GM23338 (cell line): Measurements from ENCODE around the gene STAMBP. TPM values are rescaled to one million over a fixed set of nuclear protein-coding genes. Genes with fewer than 3 reads are reported as not detected.

Experiments
- ATAC-seq: fragments of 200-7000 bp; cut with Tn5 transposase; 3 replicates; pipeline ENCODE4 v1.9.1; 2020
- DNase-seq: peaks from one replicate; pipeline ENCODE4 v3.0.0-alpha.2; 2015; ENCODE audit warnings: low spot score
- H2AFZ ChIP-seq: fragments of 200-600 bp; sonication (generic); 2 replicates; pipeline ENCODE4 v1.8.0; 2016; ENCODE audit warnings: antibody characterized with exemption, mild to moderate bottlenecking, moderate library complexity
- H3F3A ChIP-seq: fragments of 200-600 bp; sonication (generic); replicated peaks from 2 replicates; pipeline ENCODE4 v1.8.0; 2017; ENCODE audit warnings: antibody characterized with exemption, mixed run types, low read depth
- H3K27ac ChIP-seq: fragments of 200-600 bp; sonication (generic); 2 replicates; pipeline ENCODE4 v1.6.1; 2016; ENCODE audit warnings: low read depth
- H3K27me3 ChIP-seq: fragments of 200-600 bp; sonication (generic); 2 replicates; pipeline ENCODE4 v1.8.0; 2016; ENCODE audit warnings: mild to moderate bottlenecking, mixed run types, moderate library complexity; ENCODE audit not compliant: insufficient read depth
- H3K36me3 ChIP-seq: fragments of 200-600 bp; sonication (generic); 2 replicates; pipeline ENCODE4 v1.8.0; 2016; ENCODE audit warnings: mild to moderate bottlenecking; ENCODE audit not compliant: insufficient read depth
- H3K4me1 ChIP-seq: fragments of 200-600 bp; sonication (generic); 2 replicates; pipeline ENCODE4 v1.8.0; 2016; ENCODE audit warnings: mild to moderate bottlenecking, moderate library complexity; ENCODE audit not compliant: insufficient read depth
- H3K4me2 ChIP-seq: fragments of 200-600 bp; sonication (generic); 2 replicates; pipeline ENCODE4 v1.7.1; 2017; ENCODE audit warnings: mixed run types
- H3K4me3 ChIP-seq: fragments of 200-600 bp; sonication (generic); 2 replicates; pipeline ENCODE4 v1.6.1; 2016; ENCODE audit warnings: mixed run types
- H3K79me2 ChIP-seq: fragments of 200-600 bp; sonication (generic); replicated peaks from 2 replicates; pipeline ENCODE4 v1.8.0; 2017; ENCODE audit warnings: mild to moderate bottlenecking; ENCODE audit not compliant: insufficient read depth
- H3K9me2 ChIP-seq: fragments of 200-600 bp; sonication (generic); 2 replicates; pipeline ENCODE4 v1.8.0; 2017; ENCODE audit not compliant: insufficient read depth
- H4K20me1 ChIP-seq: fragments of 200-600 bp; sonication (generic); replicated peaks from 2 replicates; pipeline ENCODE4 v1.8.0; 2017; ENCODE audit warnings: mild to moderate bottlenecking; ENCODE audit not compliant: insufficient read depth
- H3K27ac Mint-ChIP-seq: 2 replicates; pipeline ENCODE4 v1.8.0; 2020; ENCODE audit warnings: inconsistent platforms, mild to moderate bottlenecking, moderate library complexity, mixed read lengths
- H3K27me3 Mint-ChIP-seq: 3 replicates; pipeline ENCODE4 v1.8.0; 2022; ENCODE audit warnings: low read depth, mild to moderate bottlenecking, moderate library complexity, mixed read lengths, inconsistent platforms; ENCODE audit not compliant: insufficient read depth, poor library complexity
- H3K36me3 Mint-ChIP-seq: 3 replicates; pipeline ENCODE4 v1.8.0; 2021; ENCODE audit warnings: low read depth, mild to moderate bottlenecking, inconsistent platforms, moderate library complexity, mixed read lengths
- H3K4me1 Mint-ChIP-seq: 3 replicates; pipeline ENCODE4 v1.8.0; 2020; ENCODE audit warnings: mild to moderate bottlenecking, inconsistent platforms, mixed read lengths
- H3K4me3 Mint-ChIP-seq: 3 replicates; pipeline ENCODE4 v1.8.0; 2021; ENCODE audit warnings: moderate library complexity, mild to moderate bottlenecking, inconsistent platforms, mixed read lengths
- H3K9me3 Mint-ChIP-seq: 3 replicates; pipeline ENCODE4 v1.8.0; 2020; ENCODE audit warnings: moderate library complexity, mild to moderate bottlenecking, inconsistent platforms, mixed read lengths
- CREB1 ChIP-seq: fragments of 250-450 bp; sonication (Bioruptor Pico); IDR thresholded peaks from 2 replicates; pipeline ENCODE4 v1.5.0; 2020; ENCODE audit warnings: low read depth, mild to moderate bottlenecking, moderate library complexity
- CTCF ChIP-seq, 2 experiments: fragments of 200-600 bp in 1 of 2; sonication (generic) in 1 of 2; conservative IDR thresholded peaks; 2 replicates each; pipeline versions ENCODE4 v1.5.1 to v1.6.1; 2016 to 2017; ENCODE audit warnings: antibody characterized with exemption in 2 of 2, low read depth in 2 of 2, mild to moderate bottlenecking in 2 of 2, moderate library complexity in 1 of 2
- EZH2phosphoT487 ChIP-seq: fragments of 200-600 bp; sonication (generic); IDR thresholded peaks from one replicate; pipeline ENCODE4 v1.8.1; 2018; ENCODE audit warnings: antibody characterized with exemption; ENCODE audit not compliant: unreplicated experiment
- NANOG ChIP-seq: IDR thresholded peaks from 2 replicates; pipeline ENCODE4 v1.6.1; 2016; ENCODE audit warnings: antibody characterized with exemption, borderline replicate concordance
- POLR2AphosphoS5 ChIP-seq: IDR thresholded peaks from 2 replicates; pipeline ENCODE4 v1.6.1; 2016; ENCODE audit warnings: antibody characterized with exemption, low read depth
- REST ChIP-seq: IDR thresholded peaks from one replicate; pipeline ENCODE4 v1.6.1; 2018; ENCODE audit warnings: antibody characterized with exemption; ENCODE audit not compliant: unreplicated experiment
- STAT1 ChIP-seq: IDR thresholded peaks from one replicate; pipeline ENCODE4 v1.6.1; 2016; ENCODE audit warnings: antibody characterized with exemption; ENCODE audit not compliant: unreplicated experiment
- ZNF114 ChIP-seq: fragments of 250-450 bp; sonication (Bioruptor Pico); IDR thresholded peaks from 2 replicates; pipeline ENCODE4 v1.5.0; 2020; ENCODE audit warnings: mild to moderate bottlenecking, moderate library complexity
- ZNF331 ChIP-seq: fragments of 250-450 bp; sonication (Bioruptor Pico); IDR thresholded peaks from 2 replicates; pipeline ENCODE4 v1.5.0; 2020; ENCODE audit warnings: low read depth, mild to moderate bottlenecking, moderate library complexity
- ZNF462 ChIP-seq: fragments of 250-450 bp; sonication (Bioruptor Pico); IDR thresholded peaks from 2 replicates; pipeline ENCODE4 v1.5.0; 2020; ENCODE audit warnings: mild to moderate bottlenecking, moderate library complexity
- polyA plus RNA-seq: library from polyadenylated mRNA; unstranded; fragments of >200 nt; fragmentation: Nextera tagmentation; extraction: Ambion mirVana; gene quantifications from 2 replicates; pipeline ENCODE4 v1.2.1, GENCODE V29; 2016
- total RNA-seq: library from RNA; depleted of rRNA; stranded (reverse); fragments of >200 nt; shearing (Covaris generic); gene quantifications from 2 replicates; pipeline ENCODE4 v1.2.3, GENCODE V29; 2014

STAMBP gene
- total and polyA plus RNA-seq, 2 experiments from 2014 or later: 33.9 to 106 TPM

GRCh38 chr2:73893764-73894474 lies 65.2 kb downstream of the STAMBP start:
- H3K27ac ChIP-seq: no peak overlapping the region
- H3K27me3 ChIP-seq: no peaks in the 10 kb centered on the region
- H3K36me3 ChIP-seq: no peaks in the 10 kb centered on the region
- TF ChIP-seq NANOG: no peak
- no peak for TF ChIP-seq ZNF114 (CRISPR knock-in tag)
- ATAC-seq (no peak), DNase-seq (no peak)
- no peak overlapping the region for H3K4me3 ChIP-seq
- Mint-ChIP-seq H3K27me3 (peaks cover 7% of the 10 kb centered on the region), H3K4me1 (peaks cover 11% of the 10 kb centered on the region), H3K36me3 (no peaks in the 10 kb centered on the region), H3K27ac (no peak overlapping the region), H3K4me3 (no peak overlapping the region), H3K9me3 (no peaks in the 10 kb centered on the region)
- no peaks in the 10 kb centered on the region for H3F3A ChIP-seq
- H2AFZ ChIP-seq: no peak overlapping the region
- H3K4me2 ChIP-seq: no peak overlapping the region
- no peaks in the 10 kb centered on the region for H3K79me2 ChIP-seq
- no peaks in the 10 kb centered on the region for H4K20me1 ChIP-seq
- no peaks in the 10 kb centered on the region for H3K4me1 ChIP-seq
- H3K9me2 ChIP-seq: no peaks in the 10 kb centered on the region

DNA sequence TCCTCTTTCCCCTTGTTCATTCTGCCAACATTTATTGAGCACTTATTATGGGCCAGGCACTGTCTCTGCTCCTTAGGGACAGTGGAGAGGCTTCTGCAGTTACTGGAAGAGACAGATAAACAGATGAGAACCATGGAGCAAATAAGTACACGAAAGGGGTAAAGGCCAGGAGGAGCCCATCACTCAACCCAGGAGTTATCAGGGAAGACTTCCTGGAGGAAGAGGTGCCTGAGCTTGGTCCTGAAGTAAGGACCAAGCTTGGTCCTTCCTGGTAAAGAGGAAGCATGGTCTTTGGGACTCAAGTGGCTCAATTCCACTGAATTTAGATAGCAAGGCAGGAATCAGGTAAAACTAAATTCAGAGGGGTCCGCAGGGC lies 65.7 kb downstream of the STAMBP start:
- Histone ChIP-seq H3K79me2 (no peaks in the 10 kb centered on the region), H3K4me3 (no peak overlapping the region), H3F3A (no peaks in the 10 kb centered on the region), H3K4me1 (no peaks in the 10 kb centered on the region), H3K36me3 (no peaks in the 10 kb centered on the region), H4K20me1 (no peaks in the 10 kb centered on the region), H3K27me3 (no peaks in the 10 kb centered on the region), H2AFZ (no peak overlapping the region), H3K9me2 (no peaks in the 10 kb centered on the region), H3K4me2 (no peak overlapping the region), H3K27ac (no peak overlapping the region)
- peaks cover 7% of the 10 kb centered on the region for H3K27me3 Mint-ChIP-seq
- ATAC-seq (no peak), DNase-seq (no peak)
- no peaks in the 10 kb centered on the region for H3K9me3 Mint-ChIP-seq
- H3K27ac Mint-ChIP-seq: no peak overlapping the region
- no peaks in the 10 kb centered on the region for H3K36me3 Mint-ChIP-seq
- H3K4me3 Mint-ChIP-seq: no peak overlapping the region
- peaks cover 11% of the 10 kb centered on the region for H3K4me1 Mint-ChIP-seq
- TF ChIP-seq EZH2phosphoT487 (no peak), ZNF114 (CRISPR knock-in tag) (no peak), CTCF (conservative IDR thresholded peaks at IDR 0.05; ENCODE audit: low read depth in 2 of 2) (no peak), ZNF462 (CRISPR knock-in tag) (no peak), ZNF331 (CRISPR knock-in tag) (no peak), STAT1 (no peak), NANOG (no peak), REST (no peak), POLR2AphosphoS5 (no peak), CREB1 (no peak)
